Stomach (tissue), 9 donors: ENCODE measurements around the gene UMPS. TPM values are rescaled to one million over a fixed set of nuclear protein-coding genes. Genes with fewer than 3 reads are reported as not detected.

Experiments used
- DNase-seq, 2 donors: peaks; one replicate each; pipeline versions ENCODE4 v3.0.0 to v3.0.0-alpha.2; 2013 to 2019
- H3K27ac ChIP-seq, 5 donors: fragments of 200-600 bp in 4 of 5; sonication (generic) in 4 of 5; one replicate each; pipeline ENCODE4 v1.5.1; 2013 to 2019; ENCODE audit warnings: mild to moderate bottlenecking in 1 of 5, moderate library complexity in 1 of 5
- H3K27me3 ChIP-seq, 3 donors: fragments of 200-600 bp; sonication (generic); one replicate each; pipeline ENCODE4 v1.5.1; 2017 to 2019; ENCODE audit warnings: mixed run types in 1 of 3
- H3K36me3 ChIP-seq, 4 donors: fragments of 200-600 bp; sonication (generic); 1 replicate in 3 of 4; 2 replicates in 1 of 4; pipeline ENCODE4 v1.5.1; 2016 to 2019
- H3K4me1 ChIP-seq, 4 donors: fragments of 200-600 bp; sonication (generic); one replicate each; pipeline ENCODE4 v1.5.1; 2016 to 2019
- H3K4me3 ChIP-seq, 4 donors: fragments of 200-600 bp; sonication (generic) in 3 of 4; one replicate each; pipeline ENCODE4 v1.5.1; 2016 to 2019; ENCODE audit warnings: mild to moderate bottlenecking in 1 of 4
- H3K9me3 ChIP-seq, 4 donors: fragments of 200-600 bp; sonication (generic); one replicate each; pipeline ENCODE4 v1.5.1; 2016 to 2019
- CTCF ChIP-seq, 7 experiments: fragments of 450-650 bp in 4 of 7; fragments of 200-600 bp in 3 of 7; sonication (generic) in 3 of 7; IDR thresholded peaks; one replicate each; pipeline ENCODE4 v1.5.1; 2016 to 2019; ENCODE audit warnings: antibody characterized with exemption in 7 of 7, control low read depth in 2 of 7, mild to moderate bottlenecking in 1 of 7
- EP300 ChIP-seq: sonication (generic); formaldehyde crosslinking; IDR thresholded peaks from one replicate; pipeline ENCODE4 v1.6.1; 2017; ENCODE audit warnings: antibody characterized with exemption
- POLR2A ChIP-seq, 4 donors: fragments of 450-650 bp; IDR thresholded peaks; one replicate each; pipeline ENCODE4 v1.6.1; 2016; ENCODE audit warnings: antibody characterized with exemption in 4 of 4, control low read depth in 2 of 4, mild to moderate bottlenecking in 1 of 4, moderate library complexity in 1 of 4
- POLR2AphosphoS5 ChIP-seq, 3 donors: sonication (generic); formaldehyde crosslinking; IDR thresholded peaks; one replicate each; pipeline ENCODE4 v1.6.1; 2016; ENCODE audit warnings: antibody characterized with exemption in 3 of 3
- WGBS, 5 donors: extraction: QIAGEN DNeasy Blood & Tissue Kit in 3 of 5; methylation state at CpG; one replicate each; pipeline versions ENCODE4 v1.1.5 to v1.1.7; 2013 to 2018; 5-methylcytosine and 5-hydroxymethylcytosine counted together
- intact Hi-C: fragments of 100-400 bp; cut with DNase I; formaldehyde crosslinking; loops from one replicate; pipeline ENCODE4 v1.15.1; 2023; ENCODE audit warnings: low total_unique reads
- polyA plus RNA-seq, 3 donors: library from polyadenylated mRNA; stranded (reverse); fragments of 200-250 nt; gene quantifications; one replicate each; pipeline ENCODE4 v1.2.3, GENCODE V29; 2013
- total RNA-seq, 5 donors: library from RNA; depleted of rRNA; stranded (reverse); fragments of >200 nt; gene quantifications; one replicate each; pipeline versions ENCODE4 v1.1.0 to v1.2.3, GENCODE V29; 2014 to 2016
- donor health status: healthy with polysubstance abuse.
- donor health status: Bipolar disorder and iron deficiency.
- donor health status: healthy.

The UMPS gene
- total and polyA plus RNA-seq, 8 donors = 1.8 to 48.3 (median 20.6) TPM

GRCh38 chr3:124699686-124700396 lies 30.4 kb upstream of the UMPS start:
- TF ChIP-seq CTCF (IDR thresholded peaks at IDR 0.05) = no peak
- no peak for TF ChIP-seq EP300
- TF ChIP-seq POLR2AphosphoS5 (IDR thresholded peaks at IDR 0.05) = no peak
- TF ChIP-seq POLR2A (IDR thresholded peaks at IDR 0.05) = no peak
- WGBS, 5 donors = 65 to 83% (median 80%) methylated on average over 12 of the region's 12 CpGs
- intact Hi-C loops = no loop called here
- peaks cover 0 to 25% (median 20%) of the 10 kb centered on the region in 4 donors for H3K36me3 ChIP-seq
- no peak overlapping the region for H3K4me3 ChIP-seq
- no peaks in the 10 kb centered on the region for H3K27me3 ChIP-seq
- no peak overlapping the region for H3K27ac ChIP-seq
- DNase-seq = peak in 1 of 2 donors; percentile 16
- no peaks in the 10 kb centered on the region for H3K9me3 ChIP-seq
- no peaks in the 10 kb centered on the region for H3K4me1 ChIP-seq

GRCh38 chr3:124700880-124701684 lies 29.2 kb upstream of the UMPS start:
- Histone ChIP-seq H3K27ac (no peak overlapping the region), H3K9me3 (no peaks in the 10 kb centered on the region), H3K4me3 (no peak overlapping the region), H3K36me3 (peaks cover 0 to 25% (median 21%) of the 10 kb centered on the region in 4 donors), H3K27me3 (no peaks in the 10 kb centered on the region), H3K4me1 (no peaks in the 10 kb centered on the region)
- TF ChIP-seq EP300 (no peak), POLR2A (IDR thresholded peaks at IDR 0.05) (no peak), CTCF (IDR thresholded peaks at IDR 0.05) (no peak), POLR2AphosphoS5 (IDR thresholded peaks at IDR 0.05) (no peak)
- 85 to 90% (median 89%) methylated on average over 15 of the region's 15 CpGs for WGBS, 5 donors
- peak in 1 of 2 donors; percentile 21 for DNase-seq
- intact Hi-C loops = no loop called here

GRCh38 chr3:124701687-124702086 lies 28.6 kb upstream of the UMPS start:
- DNase-seq = no peak
- WGBS, 5 donors = 68 to 83% (median 81%) methylated on average over 4 of the region's 4 CpGs

More at GRCh38 chr3:124701687-124702086, 28.6 kb upstream of the UMPS start:
- Histone ChIP-seq H3K36me3 (peaks cover 0 to 25% (median 21%) of the 10 kb centered on the region in 4 donors), H3K27me3 (no peaks in the 10 kb centered on the region), H3K27ac (no peak overlapping the region), H3K4me3 (no peak overlapping the region), H3K4me1 (no peaks in the 10 kb centered on the region), H3K9me3 (no peaks in the 10 kb centered on the region)
- TF ChIP-seq POLR2A (IDR thresholded peaks at IDR 0.05) = no peak
- TF ChIP-seq CTCF (IDR thresholded peaks at IDR 0.05) = no peak
- TF ChIP-seq POLR2AphosphoS5 (IDR thresholded peaks at IDR 0.05) = no peak
- no peak for TF ChIP-seq EP300
- intact Hi-C loops = no loop called here
